Activated CD8-positive, alpha-beta memory T cell treated with anti-CD3 and anti-CD28 coated beads for 24 hours (primary cell): Measurements from ENCODE around the gene OPHN1.
"Not testable (repeated sequence)": the region's sequence is repeated elsewhere in the genome, so short reads cannot be mapped to it uniquely, and the experiment has no call there.

ENCODE experiments used
- DNase-seq: peaks from one replicate; pipeline ENCODE4 v3.0.0-alpha.2; 2020

Gene OPHN1

GRCh38 chrX:68139791-68140190 lies 293.5 kb downstream of the OPHN1 start:
- DNase-seq = no peak

- no peak for DNase-seq
Measured at GRCh38 chrX:68133181-68133580, 300.1 kb downstream of the OPHN1 start.

- DNase-seq = no peak
Measured at GRCh38 chrX:68132749-68133148, 300.5 kb downstream of the OPHN1 start.

- no peak for DNase-seq
Measured at GRCh38 chrX:68121835-68122234, 311.5 kb downstream of the OPHN1 start.

GRCh38 chrX:68121371-68121770 lies 311.9 kb downstream of the OPHN1 start:
- no peak for DNase-seq

- no peak for DNase-seq
Measured at GRCh38 chrX:68115371-68115770, 317.9 kb downstream of the OPHN1 start.

GRCh38 chrX:68114573-68115129 lies 318.6 kb downstream of the OPHN1 start:
- DNase-seq = no peak

- no peak for DNase-seq
Measured at GRCh38 chrX:68113837-68114572, 319.3 kb downstream of the OPHN1 start.

- no peak for DNase-seq
Measured at GRCh38 chrX:68112321-68112720, 321.0 kb downstream of the OPHN1 start.

- DNase-seq = no peak
Measured at GRCh38 chrX:68109162-68109561, 324.1 kb downstream of the OPHN1 start.

GRCh38 chrX:68098431-68098830 lies 334.9 kb downstream of the OPHN1 start:
- DNase-seq = no peak

GRCh38 chrX:68090266-68090665 lies 343.0 kb downstream of the OPHN1 start:
- no peak for DNase-seq

GRCh38 chrX:68087526-68087925 lies 345.8 kb downstream of the OPHN1 start:
- DNase-seq = no peak

- no peak for DNase-seq
Measured at GRCh38 chrX:68086709-68087108, 346.6 kb downstream of the OPHN1 start.

- no peak for DNase-seq
Measured at GRCh38 chrX:68084765-68085164, 348.5 kb downstream of the OPHN1 start.

GRCh38 chrX:68083510-68083909 lies 349.8 kb downstream of the OPHN1 start:
- DNase-seq = no peak

- no peak for DNase-seq
Measured at GRCh38 chrX:68079961-68080360, 353.3 kb downstream of the OPHN1 start.

GRCh38 chrX:68078801-68079200 lies 354.5 kb downstream of the OPHN1 start:
- not testable (repeated sequence) for DNase-seq

GRCh38 chrX:68077378-68077777 lies 355.9 kb downstream of the OPHN1 start:
- DNase-seq = no peak

- DNase-seq = no peak
Measured at GRCh38 chrX:68072041-68072440, 361.3 kb downstream of the OPHN1 start.

GRCh38 chrX:68070119-68070518 lies 363.2 kb downstream of the OPHN1 start:
- DNase-seq = not testable (repeated sequence)

GRCh38 chrX:68061206-68061535 lies 372.1 kb downstream of the OPHN1 start:
- DNase-seq = no peak

GRCh38 chrX:68060506-68061205 lies 372.6 kb downstream of the OPHN1 start:
- DNase-seq = no peak

- DNase-seq = no peak
Measured at GRCh38 chrX:68059469-68059868, 373.8 kb downstream of the OPHN1 start.
